Measurements from ENCODE around the gene USP33.

The USP33 gene

GRCh38 chr1:77739235-77739634, 20.4 kb downstream of the USP33 start:
- peaks cover 13% of the 10 kb centered on the region for H3K79me2 ChIP-seq (ENCODE audit: insufficient read depth, low read length)
- H3K27me3 ChIP-seq (ENCODE audit: low read length): no peaks in the 10 kb centered on the region
- H2AFZ ChIP-seq (ENCODE audit: low read depth, low read length, severe bottlenecking): no peak overlapping the region
- H3K27ac ChIP-seq (ENCODE audit: low read depth, low read length): no peak overlapping the region
- H3K4me3 ChIP-seq (ENCODE audit: insufficient read depth, low read length, poor library complexity, severe bottlenecking): no peak overlapping the region
- peaks cover 5% of the 10 kb centered on the region; the same call in 1 of the 2 replicates for H4K20me1 ChIP-seq (ENCODE audit: low read depth, low read length)
- peaks cover 15% of the 10 kb centered on the region; the same call in 1 of the 2 replicates for H3K36me3 ChIP-seq (ENCODE audit: low read length)
- TF ChIP-seq, protein P1, sequence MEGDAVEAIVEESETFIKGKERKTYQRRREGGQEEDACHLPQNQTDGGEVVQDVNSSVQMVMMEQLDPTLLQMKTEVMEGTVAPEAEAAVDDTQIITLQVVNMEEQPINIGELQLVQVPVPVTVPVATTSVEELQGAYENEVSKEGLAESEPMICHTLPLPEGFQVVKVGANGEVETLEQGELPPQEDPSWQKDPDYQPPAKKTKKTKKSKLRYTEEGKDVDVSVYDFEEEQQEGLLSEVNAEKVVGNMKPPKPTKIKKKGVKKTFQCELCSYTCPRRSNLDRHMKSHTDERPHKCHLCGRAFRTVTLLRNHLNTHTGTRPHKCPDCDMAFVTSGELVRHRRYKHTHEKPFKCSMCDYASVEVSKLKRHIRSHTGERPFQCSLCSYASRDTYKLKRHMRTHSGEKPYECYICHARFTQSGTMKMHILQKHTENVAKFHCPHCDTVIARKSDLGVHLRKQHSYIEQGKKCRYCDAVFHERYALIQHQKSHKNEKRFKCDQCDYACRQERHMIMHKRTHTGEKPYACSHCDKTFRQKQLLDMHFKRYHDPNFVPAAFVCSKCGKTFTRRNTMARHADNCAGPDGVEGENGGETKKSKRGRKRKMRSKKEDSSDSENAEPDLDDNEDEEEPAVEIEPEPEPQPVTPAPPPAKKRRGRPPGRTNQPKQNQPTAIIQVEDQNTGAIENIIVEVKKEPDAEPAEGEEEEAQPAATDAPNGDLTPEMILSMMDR (IDR thresholded peaks at IDR 0.05; ENCODE audit: insufficient read depth, low read length, poor library complexity, severe bottlenecking): no peak
- TF ChIP-seq EZH2phosphoT487 (conservative IDR thresholded peaks at IDR 0.05; ENCODE audit: low read length): no peak
- no peak overlapping the region for H3K4me2 ChIP-seq (ENCODE audit: low read depth, low read length, poor library complexity, severe bottlenecking)
- no peaks in the 10 kb centered on the region for H3F3A ChIP-seq (ENCODE audit: insufficient read depth)
- no peaks in the 10 kb centered on the region for H3K9me3 ChIP-seq (ENCODE audit: insufficient read depth, low read length)
- H3K9ac ChIP-seq (ENCODE audit: low read length): no peak overlapping the region
- H3K9me2 ChIP-seq (replicated peaks; ENCODE audit: insufficient read depth, low read length): no peaks in the 10 kb centered on the region

DNA sequence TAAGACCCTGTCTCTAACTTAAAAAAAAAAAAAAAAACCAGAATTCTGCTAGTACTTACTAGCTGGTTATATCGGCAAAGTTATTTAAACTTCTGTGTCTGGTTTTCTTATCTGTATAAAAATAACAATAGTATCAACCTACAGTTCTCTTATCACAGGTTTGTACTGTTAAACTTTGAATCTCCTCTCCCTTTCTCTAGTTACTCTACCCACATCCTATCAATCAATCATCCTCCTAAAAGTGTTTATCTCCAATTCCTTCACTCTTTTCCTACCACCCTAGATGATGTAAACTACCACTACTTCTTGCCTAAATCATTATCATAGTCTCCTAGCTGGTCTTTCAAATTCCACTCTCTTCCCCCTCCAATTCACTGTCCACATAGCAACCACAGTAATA, 27.6 kb downstream of the USP33 start:
- H3K9me3 ChIP-seq (ENCODE audit: insufficient read depth, low read length): no peaks in the 10 kb centered on the region
- H2AFZ ChIP-seq (ENCODE audit: low read depth, low read length, severe bottlenecking): no peak overlapping the region
- H3F3A ChIP-seq (ENCODE audit: insufficient read depth): no peaks in the 10 kb centered on the region
- no peaks in the 10 kb centered on the region for H4K20me1 ChIP-seq (ENCODE audit: low read depth, low read length)
- H3K9ac ChIP-seq (ENCODE audit: low read length): no peak overlapping the region
- TF ChIP-seq EZH2phosphoT487 (conservative IDR thresholded peaks at IDR 0.05; ENCODE audit: low read length): no peak
- TF ChIP-seq, protein P1 (IDR thresholded peaks at IDR 0.05; ENCODE audit: insufficient read depth, low read length, poor library complexity, severe bottlenecking): no peak
- no peak overlapping the region for H3K4me2 ChIP-seq (ENCODE audit: low read depth, low read length, poor library complexity, severe bottlenecking)
- no peak overlapping the region for H3K27ac ChIP-seq (ENCODE audit: low read depth, low read length)
- H3K4me3 ChIP-seq (ENCODE audit: insufficient read depth, low read length, poor library complexity, severe bottlenecking): no peak overlapping the region
- H3K9me2 ChIP-seq (replicated peaks; ENCODE audit: insufficient read depth, low read length): no peaks in the 10 kb centered on the region
- no peaks in the 10 kb centered on the region for H3K27me3 ChIP-seq (ENCODE audit: low read length)
- H3K79me2 ChIP-seq (ENCODE audit: insufficient read depth, low read length): no peaks in the 10 kb centered on the region
- peaks cover 10% of the 10 kb centered on the region for H3K36me3 ChIP-seq (ENCODE audit: low read length)

- Histone ChIP-seq H3F3A (ENCODE audit: insufficient read depth) (no peaks in the 10 kb centered on the region), H3K36me3 (ENCODE audit: low read length) (peaks cover 25% of the 10 kb centered on the region), H3K9me3 (ENCODE audit: insufficient read depth, low read length) (no peaks in the 10 kb centered on the region), H3K9me2 (replicated peaks; ENCODE audit: insufficient read depth, low read length) (no peaks in the 10 kb centered on the region), H4K20me1 (ENCODE audit: low read depth, low read length) (no peaks in the 10 kb centered on the region), H3K79me2 (ENCODE audit: insufficient read depth, low read length) (no peaks in the 10 kb centered on the region), H3K27ac (ENCODE audit: low read depth, low read length) (no peak overlapping the region), H3K4me3 (ENCODE audit: insufficient read depth, low read length, poor library complexity, severe bottlenecking) (no peak overlapping the region), H2AFZ (ENCODE audit: low read depth, low read length, severe bottlenecking) (no peak overlapping the region), H3K9ac (ENCODE audit: low read length) (no peak overlapping the region), H3K4me2 (ENCODE audit: low read depth, low read length, poor library complexity, severe bottlenecking) (no peak overlapping the region), H3K27me3 (ENCODE audit: low read length) (no peaks in the 10 kb centered on the region)
- TF ChIP-seq EZH2phosphoT487 (conservative IDR thresholded peaks at IDR 0.05; ENCODE audit: low read length): no peak
- TF ChIP-seq, protein P1 (IDR thresholded peaks at IDR 0.05; ENCODE audit: insufficient read depth, low read length, poor library complexity, severe bottlenecking): no peak
Measured at GRCh38 chr1:77725706-77726105, 33.9 kb downstream of the USP33 start.
